ENCODE measurements around the gene CAMKMT. TPM values are rescaled to one million over a fixed set of nuclear protein-coding genes. Genes with fewer than 3 reads are reported as not detected.

The CAMKMT gene
- total RNA-seq, 1 experiment from 2014 or later = 17.4 TPM

- Histone ChIP-seq H4K20me1 (ENCODE audit: control insufficient read depth, insufficient read depth, insufficient read length) (no peaks in the 10 kb centered on the region), H3K56ac (ENCODE audit: insufficient read length, low read depth, low read length) (no peak overlapping the region), H2AK5ac (ENCODE audit: insufficient read length, low read length) (no peak overlapping the region), H3K23ac (ENCODE audit: insufficient read length, low read depth, low read length) (no peak overlapping the region), H3K27ac (ENCODE audit: insufficient read length, low read depth, low read length) (no peak overlapping the region), H3K27me3 (ENCODE audit: insufficient read depth, low read length) (no peaks in the 10 kb centered on the region), H3K4me2 (ENCODE audit: insufficient read depth, insufficient read length, low read length) (no peak overlapping the region), H2BK5ac (ENCODE audit: insufficient read length, low read length) (no peak overlapping the region), H3K23me2 (ENCODE audit: insufficient read length, low read depth, low read length, poor library complexity, severe bottlenecking) (no peaks in the 10 kb centered on the region), H3K9ac (ENCODE audit: extremely low read depth, insufficient read length, low read length) (no peak overlapping the region), H4K8ac (replicated peaks; ENCODE audit: insufficient read length, low read depth, low read length) (no peak overlapping the region), H2BK15ac (ENCODE audit: low read depth, low read length) (no peak overlapping the region), H4K5ac (ENCODE audit: insufficient read length, low read depth, low read length) (no peak overlapping the region), H3K4me1 (ENCODE audit: insufficient read depth, low read length) (peaks cover 13% of the 10 kb centered on the region; the same call in 1 of the 2 replicates), H2BK20ac (ENCODE audit: low read depth, low read length, poor library complexity, severe bottlenecking) (no peak overlapping the region), H3K79me2 (ENCODE audit: insufficient read depth, low read length) (no peaks in the 10 kb centered on the region), H3K18ac (ENCODE audit: insufficient read length, low read depth, low read length) (no peak overlapping the region), H2BK12ac (ENCODE audit: insufficient read length, low read depth, low read length) (no peak overlapping the region), H3K4ac (ENCODE audit: low read depth, low read length) (no peak overlapping the region), H3K79me1 (ENCODE audit: insufficient read depth, low read depth, low read length, poor library complexity, severe bottlenecking) (no peaks in the 10 kb centered on the region), H2AFZ (ENCODE audit: low read length) (no peak overlapping the region), H3K14ac (ENCODE audit: insufficient read depth, low read length) (no peak overlapping the region), H4K91ac (ENCODE audit: insufficient read length, low read depth, low read length) (no peak overlapping the region), H3T11ph (ENCODE audit: low read length) (no peak overlapping the region), H2BK120ac (ENCODE audit: low read depth, low read length, poor library complexity, severe bottlenecking) (no peak overlapping the region), H3K9me3 (ENCODE audit: control insufficient read depth, low read depth, low read length) (no peaks in the 10 kb centered on the region)
- Mint-ChIP-seq H3K36me3 (ENCODE audit: insufficient read depth in 1 of 3, low read depth in 3 of 3) (no peaks in the 10 kb centered on the region; a peak in 1 of 7 replicates), H3K27ac (peak overlapping the region in 1 of 3 experiments; percentile 41; a peak in 1 of 7 replicates), H3K27me3 (ENCODE audit: low read depth) (no peaks in the 10 kb centered on the region), H3K4me1 (peaks cover 41 to 43% of the 10 kb centered on the region in 2 experiments), H3K9me3 (no peaks in the 10 kb centered on the region), H3K4me3 (no peak overlapping the region)
- DNase-seq = no peak
- no peak for TF ChIP-seq CTCF (conservative IDR thresholded peaks at IDR 0.05)
These were observed 386.0 kb downstream of the CAMKMT start for GRCh38 chr2:44747794-44748193.

Measured in H9 (cell line).